ENCODE results near the gene GPC5.

GPC5 gene

DNA sequence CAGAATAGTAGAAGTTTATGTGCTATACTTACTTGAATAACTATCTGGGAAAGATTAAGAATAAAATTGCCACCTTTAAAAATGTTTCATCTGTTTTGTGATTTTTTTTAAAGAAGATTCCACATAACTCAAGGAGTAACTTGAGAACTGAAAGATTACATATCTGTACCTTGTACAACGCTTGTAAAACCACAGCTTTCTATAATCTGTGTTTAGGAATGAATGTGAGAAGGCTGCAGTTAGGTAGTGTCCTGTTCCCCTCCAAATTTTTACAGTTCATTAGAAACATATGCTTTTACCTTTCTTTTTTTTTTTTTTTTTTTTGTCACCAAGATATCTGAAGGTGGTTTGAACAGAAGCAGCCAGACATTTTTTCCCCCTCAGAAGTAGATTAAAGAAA lies 1515.4 kb downstream of the GPC5 start:
- no peak for DNase-seq
